ENCODE results near the gene MAD1L1.

Gene MAD1L1

GRCh38 chr7:1814089-1814811 lies 418.5 kb downstream of the MAD1L1 start:
- no peak overlapping the region for H2BK5ac ChIP-seq (ENCODE audit: low read depth, low read length, poor library complexity, severe bottlenecking)

DNA sequence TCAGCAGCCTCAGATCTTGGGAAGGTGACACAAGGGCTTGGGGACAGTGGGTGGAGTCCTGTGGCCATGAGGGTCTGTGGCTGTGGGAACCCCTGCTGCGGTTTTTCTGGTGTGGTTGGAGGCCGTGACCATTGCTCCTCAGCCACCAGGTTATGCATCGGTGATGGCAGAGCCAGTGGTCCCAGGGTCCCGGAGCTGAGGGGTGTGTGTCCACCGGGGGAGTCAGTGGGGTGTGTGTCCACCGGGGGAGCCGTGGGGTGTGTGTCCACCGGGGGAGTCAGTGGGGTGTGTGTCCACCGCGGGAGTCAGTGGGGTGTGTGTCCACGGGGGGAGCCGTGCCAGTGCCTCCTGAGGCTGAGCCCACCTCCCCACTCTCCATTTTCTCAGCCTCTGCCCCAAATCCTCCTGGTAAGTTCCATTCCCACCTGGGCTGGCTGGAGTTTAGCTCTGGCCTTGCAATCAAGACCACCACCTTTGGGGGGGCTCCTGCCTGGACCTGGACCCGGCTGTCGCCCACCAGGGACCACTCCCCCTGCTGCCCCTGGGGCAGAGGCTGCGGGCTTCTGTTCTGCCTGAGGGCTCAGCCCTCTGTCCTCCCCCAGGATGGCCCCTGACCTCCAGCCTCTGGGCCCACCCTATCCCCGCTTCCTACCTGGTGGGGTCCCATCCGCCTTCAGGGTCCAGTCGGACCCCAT lies 419.2 kb downstream of the MAD1L1 start:
- Histone ChIP-seq H4K8ac (ENCODE audit: low read length) (no peak overlapping the region), H3K36me3 (ENCODE audit: control insufficient read depth in 1 of 2, insufficient read depth in 2 of 2, low read depth in 1 of 2, low read length in 2 of 2) (peaks cover 0 to 18% of the 10 kb centered on the region in 2 experiments), H3K23ac (ENCODE audit: low read length in 2 of 2) (no peak overlapping the region), H3K9ac (ENCODE audit: low read length) (no peak overlapping the region), H4K91ac (ENCODE audit: low read length) (no peak overlapping the region), H3K9me3 (ENCODE audit: control insufficient read depth, low read length) (no peaks in the 10 kb centered on the region), H2AK5ac (ENCODE audit: low read length, severe bottlenecking) (no peak overlapping the region), H3K4me1 (ENCODE audit: control insufficient read depth, insufficient read depth, low read depth, low read length) (peaks cover 10% of the 10 kb centered on the region), H2BK120ac (ENCODE audit: low read depth, low read length) (no peak overlapping the region), H3K27me3 (ENCODE audit: control insufficient read depth in 1 of 2, insufficient read depth in 1 of 2, low read length in 2 of 2) (peaks cover 0 to 5% of the 10 kb centered on the region in 2 experiments), H2BK5ac (ENCODE audit: low read depth, low read length, poor library complexity, severe bottlenecking) (no peak overlapping the region), H2BK15ac (ENCODE audit: low read depth, poor library complexity, severe bottlenecking) (no peak overlapping the region), H3K4me3 (ENCODE audit: insufficient read depth in 1 of 2, low read depth in 1 of 2, low read length in 2 of 2) (no peak overlapping the region), H3K4me2 (ENCODE audit: low read length, poor library complexity, severe bottlenecking) (no peak overlapping the region), H3K4ac (ENCODE audit: low read depth in 1 of 2, low read length in 2 of 2) (no peak overlapping the region), H3K14ac (ENCODE audit: low read length in 2 of 2) (no peak overlapping the region), H2BK12ac (ENCODE audit: low read length in 2 of 2) (no peak overlapping the region), H3K79me1 (replicated peaks; ENCODE audit: low read length, poor library complexity, severe bottlenecking) (peaks cover 1% of the 10 kb centered on the region), H3K27ac (ENCODE audit: low read length, poor library complexity, severe bottlenecking) (no peak overlapping the region), H2AFZ (ENCODE audit: low read depth, low read length) (no peak overlapping the region), H3K18ac (ENCODE audit: low read depth in 1 of 2, low read length in 2 of 2) (no peak overlapping the region)
- 96% methylated on average over 16 of the region's 18 CpGs for WGBS
- no peak for DNase-seq

More at GRCh38 chr7:1814089-1814811, 418.5 kb downstream of the MAD1L1 start:
- H3K9me3 ChIP-seq (ENCODE audit: control insufficient read depth, low read length), result no peaks in the 10 kb centered on the region
- no peak overlapping the region for H2BK15ac ChIP-seq (ENCODE audit: low read depth, poor library complexity, severe bottlenecking)
- H4K91ac ChIP-seq (ENCODE audit: low read length), result no peak overlapping the region
- no peak overlapping the region for H2AFZ ChIP-seq (ENCODE audit: low read depth, low read length)
- WGBS, result 91% methylated on average over 22 of the region's 22 CpGs
- peaks cover 2% of the 10 kb centered on the region for H3K79me1 ChIP-seq (replicated peaks; ENCODE audit: low read length, poor library complexity, severe bottlenecking)
- no peak for DNase-seq
- H3K4me2 ChIP-seq (ENCODE audit: low read length, poor library complexity, severe bottlenecking), result no peak overlapping the region
- no peak overlapping the region for H3K4ac ChIP-seq (ENCODE audit: low read depth in 1 of 2, low read length in 2 of 2)
- H3K36me3 ChIP-seq (ENCODE audit: control insufficient read depth in 1 of 2, insufficient read depth in 2 of 2, low read depth in 1 of 2, low read length in 2 of 2), result peaks cover 0 to 18% of the 10 kb centered on the region in 2 experiments
- no peak overlapping the region for H3K27ac ChIP-seq (ENCODE audit: low read length, poor library complexity, severe bottlenecking)
- no peak overlapping the region for H2AK5ac ChIP-seq (ENCODE audit: low read length, severe bottlenecking)
- H3K14ac ChIP-seq (ENCODE audit: low read length in 2 of 2), result no peak overlapping the region
- H3K18ac ChIP-seq (ENCODE audit: low read depth in 1 of 2, low read length in 2 of 2), result no peak overlapping the region
- peaks cover 10% of the 10 kb centered on the region for H3K4me1 ChIP-seq (ENCODE audit: control insufficient read depth, insufficient read depth, low read depth, low read length)
- H4K8ac ChIP-seq (ENCODE audit: low read length), result no peak overlapping the region
- H2BK120ac ChIP-seq (ENCODE audit: low read depth, low read length), result no peak overlapping the region
- H3K27me3 ChIP-seq (ENCODE audit: control insufficient read depth in 1 of 2, insufficient read depth in 1 of 2, low read length in 2 of 2), result peaks cover 0 to 5% of the 10 kb centered on the region in 2 experiments
- no peak overlapping the region for H3K23ac ChIP-seq (ENCODE audit: low read length in 2 of 2)
- H3K4me3 ChIP-seq (ENCODE audit: insufficient read depth in 1 of 2, low read depth in 1 of 2, low read length in 2 of 2), result no peak overlapping the region
- no peak overlapping the region for H3K9ac ChIP-seq (ENCODE audit: low read length)
- no peak overlapping the region for H2BK12ac ChIP-seq (ENCODE audit: low read length in 2 of 2)

GRCh38 chr7:1812509-1813393 lies 420.0 kb downstream of the MAD1L1 start:
- Histone ChIP-seq H3K27ac (ENCODE audit: low read length, poor library complexity, severe bottlenecking) (no peak overlapping the region), H2AK5ac (ENCODE audit: low read length, severe bottlenecking) (no peak overlapping the region), H3K4me1 (ENCODE audit: control insufficient read depth, insufficient read depth, low read depth, low read length) (peaks cover 9% of the 10 kb centered on the region), H2BK5ac (ENCODE audit: low read depth, low read length, poor library complexity, severe bottlenecking) (no peak overlapping the region), H3K18ac (ENCODE audit: low read depth in 1 of 2, low read length in 2 of 2) (no peak overlapping the region), H4K8ac (ENCODE audit: low read length) (no peak overlapping the region), H3K14ac (ENCODE audit: low read length in 2 of 2) (no peak overlapping the region), H3K4me3 (ENCODE audit: insufficient read depth in 1 of 2, low read depth in 1 of 2, low read length in 2 of 2) (no peak overlapping the region), H2AFZ (ENCODE audit: low read depth, low read length) (no peak overlapping the region), H3K79me1 (replicated peaks; ENCODE audit: low read length, poor library complexity, severe bottlenecking) (no peaks in the 10 kb centered on the region), H3K23ac (ENCODE audit: low read length in 2 of 2) (no peak overlapping the region), H2BK15ac (ENCODE audit: low read depth, poor library complexity, severe bottlenecking) (no peak overlapping the region), H3K9ac (ENCODE audit: low read length) (no peak overlapping the region), H3K4ac (ENCODE audit: low read depth in 1 of 2, low read length in 2 of 2) (no peak overlapping the region), H2BK120ac (ENCODE audit: low read depth, low read length) (no peak overlapping the region), H4K91ac (ENCODE audit: low read length) (no peak overlapping the region), H3K9me3 (ENCODE audit: control insufficient read depth, low read length) (no peaks in the 10 kb centered on the region), H3K4me2 (ENCODE audit: low read length, poor library complexity, severe bottlenecking) (no peak overlapping the region), H2BK12ac (ENCODE audit: low read length in 2 of 2) (no peak overlapping the region), H3K36me3 (ENCODE audit: control insufficient read depth in 1 of 2, insufficient read depth in 2 of 2, low read depth in 1 of 2, low read length in 2 of 2) (peaks cover 0 to 18% of the 10 kb centered on the region in 2 experiments), H3K27me3 (ENCODE audit: control insufficient read depth in 1 of 2, insufficient read depth in 1 of 2, low read length in 2 of 2) (peaks cover 0 to 5% of the 10 kb centered on the region in 2 experiments)
- 76% methylated on average over 33 of the region's 33 CpGs for WGBS
- no peak for DNase-seq

Data from mesenchymal stem cell (in vitro differentiated cells and primary cell).